ENCODE measurements around the gene CFAP100. TPM values are rescaled to one million over a fixed set of nuclear protein-coding genes. Genes with fewer than 3 reads are reported as not detected.

CFAP100 gene
- total RNA-seq, 2 donors from 2014 or later = 0.44 to 0.66 TPM

GRCh38 chr3:126358038-126358815, 36.5 kb upstream of the CFAP100 start:
- 8 to 9% methylated on average over 6 to 11 of the region's 11 CpGs for WGBS, 2 experiments (ENCODE audit: insufficient coverage in 1 of 2, insufficient read length in 1 of 2)

DNA sequence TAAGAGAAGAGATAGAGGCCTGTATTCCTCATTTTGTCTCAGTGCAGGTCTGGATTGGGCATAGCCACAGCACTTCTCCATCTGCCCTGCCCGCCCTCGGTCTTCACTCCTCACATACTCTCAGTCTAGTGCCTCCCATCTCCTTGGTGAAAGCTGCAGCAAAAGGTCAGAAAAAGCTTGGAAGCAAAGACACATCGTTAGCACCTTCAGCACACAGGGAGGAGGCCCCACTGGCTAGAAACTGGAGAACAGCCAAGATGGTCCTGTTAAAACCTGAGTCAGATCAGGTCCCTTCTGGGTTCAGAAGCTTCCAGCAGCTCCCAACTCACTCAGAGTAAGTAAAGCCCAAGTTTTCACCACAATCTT, 35.9 kb upstream of the CFAP100 start:
- Histone ChIP-seq H3K9me3 (ENCODE audit: control insufficient read depth, low read length) (no peaks in the 10 kb centered on the region), H3K27ac (ENCODE audit: low read depth, low read length) (no peak overlapping the region), H3K36me3 (ENCODE audit: control insufficient read depth, insufficient read depth, low read length) (no peaks in the 10 kb centered on the region), H3K4me1 (ENCODE audit: control insufficient read depth, insufficient read depth, low read length) (peaks cover 8% of the 10 kb centered on the region), H3K27me3 (ENCODE audit: control insufficient read depth, insufficient read depth, low read length, poor library complexity, severe bottlenecking) (peaks cover 8% of the 10 kb centered on the region), H3K4me3 (ENCODE audit: low read length) (no peak overlapping the region), H3K9ac (ENCODE audit: extremely low read depth, low read length, poor library complexity, severe bottlenecking) (no peak overlapping the region)
- DNase-seq = peak; percentile 70
- H3K9me3 Mint-ChIP-seq = no peaks in the 10 kb centered on the region
- H3K36me3 Mint-ChIP-seq (ENCODE audit: low read depth) = no peaks in the 10 kb centered on the region
- peaks cover 20% of the 10 kb centered on the region for H3K4me1 Mint-ChIP-seq
- H3K27ac Mint-ChIP-seq = no peak overlapping the region
- WGBS, 2 experiments (ENCODE audit: insufficient coverage in 1 of 2, insufficient read length in 1 of 2) = 31 to 61% methylated on average over 1 to 3 of the region's 3 CpGs
- H3K4me3 Mint-ChIP-seq = no peak overlapping the region
- peaks cover 14% of the 10 kb centered on the region for H3K27me3 Mint-ChIP-seq (ENCODE audit: insufficient read depth)
- TF ChIP-seq, protein P1, sequence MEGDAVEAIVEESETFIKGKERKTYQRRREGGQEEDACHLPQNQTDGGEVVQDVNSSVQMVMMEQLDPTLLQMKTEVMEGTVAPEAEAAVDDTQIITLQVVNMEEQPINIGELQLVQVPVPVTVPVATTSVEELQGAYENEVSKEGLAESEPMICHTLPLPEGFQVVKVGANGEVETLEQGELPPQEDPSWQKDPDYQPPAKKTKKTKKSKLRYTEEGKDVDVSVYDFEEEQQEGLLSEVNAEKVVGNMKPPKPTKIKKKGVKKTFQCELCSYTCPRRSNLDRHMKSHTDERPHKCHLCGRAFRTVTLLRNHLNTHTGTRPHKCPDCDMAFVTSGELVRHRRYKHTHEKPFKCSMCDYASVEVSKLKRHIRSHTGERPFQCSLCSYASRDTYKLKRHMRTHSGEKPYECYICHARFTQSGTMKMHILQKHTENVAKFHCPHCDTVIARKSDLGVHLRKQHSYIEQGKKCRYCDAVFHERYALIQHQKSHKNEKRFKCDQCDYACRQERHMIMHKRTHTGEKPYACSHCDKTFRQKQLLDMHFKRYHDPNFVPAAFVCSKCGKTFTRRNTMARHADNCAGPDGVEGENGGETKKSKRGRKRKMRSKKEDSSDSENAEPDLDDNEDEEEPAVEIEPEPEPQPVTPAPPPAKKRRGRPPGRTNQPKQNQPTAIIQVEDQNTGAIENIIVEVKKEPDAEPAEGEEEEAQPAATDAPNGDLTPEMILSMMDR (conservative IDR thresholded peaks at IDR 0.05) = no peak

More at GRCh38 chr3:126358038-126358815, 36.5 kb upstream of the CFAP100 start:
- peak overlapping the region; percentile 83 for H3K4me3 ChIP-seq (ENCODE audit: low read length)
- H3K4me1 Mint-ChIP-seq = peaks cover 20% of the 10 kb centered on the region
- peak overlapping the region; percentile 81 for H3K4me3 Mint-ChIP-seq
- no peak overlapping the region for H3K9ac ChIP-seq (ENCODE audit: extremely low read depth, low read length, poor library complexity, severe bottlenecking)
- H3K9me3 Mint-ChIP-seq = no peaks in the 10 kb centered on the region
- no peaks in the 10 kb centered on the region for H3K36me3 ChIP-seq (ENCODE audit: control insufficient read depth, insufficient read depth, low read length)
- TF ChIP-seq, protein P1 (conservative IDR thresholded peaks at IDR 0.05) = no peak
- no peaks in the 10 kb centered on the region for H3K9me3 ChIP-seq (ENCODE audit: control insufficient read depth, low read length)
- no peaks in the 10 kb centered on the region for H3K36me3 Mint-ChIP-seq (ENCODE audit: low read depth)
- H3K4me1 ChIP-seq (ENCODE audit: control insufficient read depth, insufficient read depth, low read length) = peaks cover 8% of the 10 kb centered on the region
- peaks cover 14% of the 10 kb centered on the region for H3K27me3 Mint-ChIP-seq (ENCODE audit: insufficient read depth)
- DNase-seq = peak; percentile 91
- peaks cover 8% of the 10 kb centered on the region for H3K27me3 ChIP-seq (ENCODE audit: control insufficient read depth, insufficient read depth, low read length, poor library complexity, severe bottlenecking)
- no peak overlapping the region for H3K27ac ChIP-seq (ENCODE audit: low read depth, low read length)
- H3K27ac Mint-ChIP-seq = peak overlapping the region; percentile 97

DNA sequence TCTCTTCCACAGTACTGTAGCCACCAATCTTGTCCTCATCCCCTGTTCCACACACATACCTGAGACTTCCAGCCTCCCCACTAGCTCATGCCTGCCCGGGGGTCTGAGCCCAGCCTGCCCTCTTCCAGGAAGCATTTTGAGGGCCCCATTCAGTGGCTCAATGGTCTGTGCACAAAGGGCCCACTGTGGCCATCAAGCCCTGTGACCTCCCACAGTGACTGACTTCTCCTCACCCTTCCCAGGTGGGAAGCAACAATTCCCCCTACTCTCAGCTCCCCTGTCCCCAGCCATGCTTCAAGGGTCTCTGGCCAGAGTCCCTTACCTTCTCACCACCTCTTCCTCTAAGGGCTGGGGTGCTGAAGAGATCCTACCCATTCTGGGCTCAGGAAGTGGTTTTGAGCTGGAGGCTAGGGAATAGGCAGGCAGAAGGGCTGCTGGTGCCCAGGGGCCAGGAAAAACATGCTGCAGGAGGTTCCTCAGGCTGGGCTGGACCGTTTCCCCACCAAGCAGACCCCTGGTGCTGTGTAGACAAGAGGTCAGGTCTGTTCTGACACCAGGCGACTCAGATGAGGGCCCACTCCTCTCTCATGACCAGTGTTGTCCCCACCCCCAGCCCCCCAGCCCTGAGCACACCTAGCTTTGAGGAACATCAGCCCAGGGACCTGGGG, 34.5 kb upstream of the CFAP100 start:
- H3K4me3 Mint-ChIP-seq = no peak overlapping the region
- peaks cover 22% of the 10 kb centered on the region for H3K4me1 Mint-ChIP-seq
- H3K36me3 ChIP-seq (ENCODE audit: control insufficient read depth, insufficient read depth, low read length) = no peaks in the 10 kb centered on the region
- H3K27me3 ChIP-seq (ENCODE audit: control insufficient read depth, insufficient read depth, low read length, poor library complexity, severe bottlenecking) = peaks cover 8% of the 10 kb centered on the region
- H3K9me3 ChIP-seq (ENCODE audit: control insufficient read depth, low read length) = no peaks in the 10 kb centered on the region
- H3K27me3 Mint-ChIP-seq (ENCODE audit: insufficient read depth) = peaks cover 14% of the 10 kb centered on the region
- H3K27ac Mint-ChIP-seq = no peak overlapping the region
- H3K4me3 ChIP-seq (ENCODE audit: low read length) = no peak overlapping the region
- no peaks in the 10 kb centered on the region for H3K9me3 Mint-ChIP-seq
- no peak for DNase-seq
- H3K27ac ChIP-seq (ENCODE audit: low read depth, low read length) = no peak overlapping the region
- no peaks in the 10 kb centered on the region for H3K36me3 Mint-ChIP-seq (ENCODE audit: low read depth)
- no peak overlapping the region for H3K9ac ChIP-seq (ENCODE audit: extremely low read depth, low read length, poor library complexity, severe bottlenecking)
- TF ChIP-seq, protein P1 (conservative IDR thresholded peaks at IDR 0.05) = no peak
- peaks cover 8% of the 10 kb centered on the region for H3K4me1 ChIP-seq (ENCODE audit: control insufficient read depth, insufficient read depth, low read length)
- WGBS, 2 experiments (ENCODE audit: insufficient coverage in 1 of 2, insufficient read length in 1 of 2) = 80% methylated on average over 2 to 3 of the region's 3 CpGs
